Glutamatergic neuron (in vitro differentiated cells): Measurements from ENCODE around the gene DDX55. TPM values are rescaled to one million over a fixed set of nuclear protein-coding genes. Genes with fewer than 3 reads are reported as not detected.

Source experiments
- DNase-seq: peaks from one replicate; pipeline ENCODE4 v3.0.0; 2022
- H3K27ac Mint-ChIP-seq: one replicate; pipeline ENCODE4 v1.8.0; 2020; ENCODE audit warnings: mild to moderate bottlenecking, mixed read lengths, inconsistent platforms; ENCODE audit not compliant: unreplicated experiment
- H3K27me3 Mint-ChIP-seq: one replicate; pipeline ENCODE4 v1.8.0; 2020; ENCODE audit warnings: mild to moderate bottlenecking, moderate library complexity, mixed read lengths, inconsistent platforms; ENCODE audit not compliant: unreplicated experiment
- H3K36me3 Mint-ChIP-seq: one replicate; pipeline ENCODE4 v1.8.0; 2020; ENCODE audit warnings: mild to moderate bottlenecking, mixed read lengths, inconsistent platforms; ENCODE audit not compliant: unreplicated experiment
- H3K4me1 Mint-ChIP-seq: one replicate; pipeline ENCODE4 v1.8.0; 2020; ENCODE audit warnings: mild to moderate bottlenecking, low read depth, mixed read lengths, inconsistent platforms; ENCODE audit not compliant: unreplicated experiment
- H3K4me3 Mint-ChIP-seq: one replicate; pipeline ENCODE4 v1.8.0; 2020; ENCODE audit warnings: mild to moderate bottlenecking, mixed read lengths, inconsistent platforms; ENCODE audit not compliant: unreplicated experiment
- H3K9me3 Mint-ChIP-seq: one replicate; pipeline ENCODE4 v1.8.0; 2020; ENCODE audit warnings: mild to moderate bottlenecking, moderate library complexity, mixed read lengths, inconsistent platforms; ENCODE audit not compliant: unreplicated experiment
- CTCF ChIP-seq: fragments of 200-600 bp; sonication (generic); IDR thresholded peaks from one replicate; pipeline ENCODE4 v1.5.0; 2021; ENCODE audit not compliant: partially characterized antibody, unreplicated experiment
- total RNA-seq: library from RNA; stranded (reverse); fragmentation: NEBNext Ultra II Directional; extraction: Animal tissue kit (Norgen Biotek cat#: 25700); gene quantifications from one replicate; pipeline ENCODE4 v1.2.1, GENCODE V29; 2021; ENCODE audit not compliant: unreplicated experiment

Gene DDX55
- total RNA-seq, 1 donor from 2014 or later: 25.2 TPM

- no peak overlapping the region for H3K4me3 Mint-ChIP-seq
- no peaks in the 10 kb centered on the region for H3K9me3 Mint-ChIP-seq
- H3K36me3 Mint-ChIP-seq: no peaks in the 10 kb centered on the region
- H3K4me1 Mint-ChIP-seq: no peaks in the 10 kb centered on the region
- no peak overlapping the region for H3K27ac Mint-ChIP-seq
- H3K27me3 Mint-ChIP-seq: no peaks in the 10 kb centered on the region
- no peak for TF ChIP-seq CTCF
- no peak for DNase-seq
Observed at GRCh38 chr12:123614110-123614509, 12.2 kb downstream of the DDX55 start.

GRCh38 chr12:123614531-123614930, 12.6 kb downstream of the DDX55 start:
- TF ChIP-seq CTCF: no peak
- Mint-ChIP-seq H3K27ac (no peak overlapping the region), H3K4me1 (no peaks in the 10 kb centered on the region), H3K36me3 (no peaks in the 10 kb centered on the region), H3K4me3 (no peak overlapping the region), H3K9me3 (no peaks in the 10 kb centered on the region), H3K27me3 (no peaks in the 10 kb centered on the region)
- no peak for DNase-seq

- Mint-ChIP-seq H3K36me3 (no peaks in the 10 kb centered on the region), H3K27ac (no peak overlapping the region), H3K27me3 (peaks cover 3% of the 10 kb centered on the region), H3K9me3 (no peaks in the 10 kb centered on the region), H3K4me3 (no peak overlapping the region), H3K4me1 (no peaks in the 10 kb centered on the region)
- no peak for DNase-seq
- TF ChIP-seq CTCF: no peak
Observed at GRCh38 chr12:123617144-123617543, 15.2 kb downstream of the DDX55 start.

GRCh38 chr12:123617580-123617979, 15.7 kb downstream of the DDX55 start:
- Mint-ChIP-seq H3K9me3 (no peaks in the 10 kb centered on the region), H3K4me1 (no peaks in the 10 kb centered on the region), H3K36me3 (no peaks in the 10 kb centered on the region), H3K27me3 (peaks cover 3% of the 10 kb centered on the region), H3K4me3 (no peak overlapping the region), H3K27ac (no peak overlapping the region)
- no peak for TF ChIP-seq CTCF
- DNase-seq: no peak

- peaks cover 3% of the 10 kb centered on the region for H3K27me3 Mint-ChIP-seq
- H3K4me1 Mint-ChIP-seq: no peaks in the 10 kb centered on the region
- no peak for DNase-seq
- no peak overlapping the region for H3K4me3 Mint-ChIP-seq
- no peak for TF ChIP-seq CTCF
- H3K36me3 Mint-ChIP-seq: no peaks in the 10 kb centered on the region
- H3K9me3 Mint-ChIP-seq: no peaks in the 10 kb centered on the region
- H3K27ac Mint-ChIP-seq: no peak overlapping the region
Observed at GRCh38 chr12:123621101-123621500, 19.2 kb downstream of the DDX55 start.
